HUES6 (cell line): ENCODE results near the gene EARS2.

Source experiments
- H3K27ac ChIP-seq: 2 replicates; pipeline ENCODE4 v1.7.0; 2013; ENCODE audit warnings: low read depth, mild to moderate bottlenecking, low read length, inconsistent platforms
- H3K27me3 ChIP-seq: 2 replicates; pipeline ENCODE4 v1.6.1; 2013; ENCODE audit warnings: low read length; ENCODE audit not compliant: control insufficient read depth, insufficient read depth
- H3K36me3 ChIP-seq: 2 replicates; pipeline ENCODE4 v1.6.1; 2013; ENCODE audit warnings: low read length; ENCODE audit not compliant: control insufficient read depth, insufficient read depth
- H3K4me1 ChIP-seq: 2 replicates; pipeline ENCODE4 v1.6.1; 2013; ENCODE audit warnings: low read length; ENCODE audit not compliant: control insufficient read depth, insufficient read depth
- H3K4me3 ChIP-seq: 2 replicates; pipeline ENCODE4 v1.5.1; 2013; ENCODE audit warnings: low read depth, low read length
- H3K9ac ChIP-seq: one replicate; pipeline ENCODE4 v1.6.1; 2013; ENCODE audit warnings: mild to moderate bottlenecking, low read length
- H3K9me3 ChIP-seq: 2 replicates; pipeline ENCODE4 v1.6.1; 2013; ENCODE audit warnings: low read depth, low read length; ENCODE audit not compliant: control insufficient read depth, insufficient read depth

Gene EARS2

DNA sequence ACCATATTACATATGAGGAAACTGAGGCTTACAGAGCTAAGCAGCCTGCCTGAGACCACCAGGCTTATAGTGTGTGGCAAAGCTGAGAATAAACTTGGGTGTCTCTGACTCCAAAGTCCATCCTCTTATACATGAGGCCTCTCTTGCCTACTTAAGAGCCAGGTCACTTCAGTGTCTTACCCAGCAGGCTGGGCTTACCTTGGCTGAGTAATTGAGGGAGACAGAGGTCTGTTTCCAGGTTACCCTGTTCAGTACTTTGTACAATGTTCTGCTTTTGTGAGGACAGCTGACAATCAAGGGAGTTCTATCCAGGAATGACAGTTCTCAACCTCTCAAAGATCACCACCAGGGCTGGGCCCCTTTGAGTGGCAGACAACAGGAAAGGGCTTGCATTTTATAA lies 24.6 kb upstream of the EARS2 start:
- Histone ChIP-seq H3K27me3 (no peaks in the 10 kb centered on the region), H3K9ac (no peak overlapping the region), H3K9me3 (no peaks in the 10 kb centered on the region), H3K36me3 (peaks cover 72% of the 10 kb centered on the region), H3K4me1 (no peaks in the 10 kb centered on the region), H3K27ac (no peak overlapping the region), H3K4me3 (no peak overlapping the region)

DNA sequence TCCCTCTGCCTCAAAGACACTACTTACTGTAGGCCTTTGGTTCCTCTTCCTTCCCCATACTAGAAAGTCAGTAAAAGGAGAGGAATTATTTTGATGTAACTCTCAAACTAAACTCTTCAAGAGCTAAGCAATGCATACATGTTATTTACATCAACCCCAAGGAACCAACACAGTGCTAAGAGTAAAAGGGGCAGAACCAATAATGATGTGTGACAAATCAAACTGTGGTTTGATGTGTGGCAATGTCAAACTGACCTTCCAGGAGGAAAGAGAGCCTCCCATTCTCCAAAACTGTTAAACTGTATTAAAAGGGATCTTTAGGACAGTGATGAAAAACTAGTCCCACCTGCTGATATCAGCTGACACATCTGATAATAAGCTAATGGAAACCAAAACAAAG lies 23.2 kb upstream of the EARS2 start:
- no peaks in the 10 kb centered on the region for H3K4me1 ChIP-seq
- H3K27ac ChIP-seq = no peak overlapping the region
- H3K27me3 ChIP-seq = no peaks in the 10 kb centered on the region
- H3K9me3 ChIP-seq = no peaks in the 10 kb centered on the region
- H3K4me3 ChIP-seq = no peak overlapping the region
- H3K9ac ChIP-seq = no peak overlapping the region
- peaks cover 67% of the 10 kb centered on the region for H3K36me3 ChIP-seq

DNA sequence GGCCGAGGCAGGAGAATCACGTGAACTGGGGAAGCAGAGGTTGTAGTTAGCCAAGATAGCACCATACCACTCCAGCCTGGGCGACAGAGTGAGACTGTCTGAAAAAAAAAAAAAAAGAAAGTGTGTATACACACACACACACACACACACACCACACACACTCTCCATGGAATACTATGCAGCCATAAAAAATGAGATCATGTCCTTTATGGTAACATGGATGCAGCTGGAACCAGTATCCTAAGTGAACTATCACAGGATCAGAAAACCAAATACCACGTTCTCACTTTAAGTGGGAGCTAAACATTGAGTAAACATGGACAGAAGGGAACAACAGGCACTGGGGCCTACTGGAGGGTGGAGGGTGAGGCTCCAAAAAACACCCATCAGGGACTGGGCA lies 22.2 kb upstream of the EARS2 start:
- no peak overlapping the region for H3K9ac ChIP-seq
- peaks cover 62% of the 10 kb centered on the region for H3K36me3 ChIP-seq
- H3K27me3 ChIP-seq = no peaks in the 10 kb centered on the region
- H3K9me3 ChIP-seq = no peaks in the 10 kb centered on the region
- no peak overlapping the region for H3K27ac ChIP-seq
- no peaks in the 10 kb centered on the region for H3K4me1 ChIP-seq
- H3K4me3 ChIP-seq = no peak overlapping the region

DNA sequence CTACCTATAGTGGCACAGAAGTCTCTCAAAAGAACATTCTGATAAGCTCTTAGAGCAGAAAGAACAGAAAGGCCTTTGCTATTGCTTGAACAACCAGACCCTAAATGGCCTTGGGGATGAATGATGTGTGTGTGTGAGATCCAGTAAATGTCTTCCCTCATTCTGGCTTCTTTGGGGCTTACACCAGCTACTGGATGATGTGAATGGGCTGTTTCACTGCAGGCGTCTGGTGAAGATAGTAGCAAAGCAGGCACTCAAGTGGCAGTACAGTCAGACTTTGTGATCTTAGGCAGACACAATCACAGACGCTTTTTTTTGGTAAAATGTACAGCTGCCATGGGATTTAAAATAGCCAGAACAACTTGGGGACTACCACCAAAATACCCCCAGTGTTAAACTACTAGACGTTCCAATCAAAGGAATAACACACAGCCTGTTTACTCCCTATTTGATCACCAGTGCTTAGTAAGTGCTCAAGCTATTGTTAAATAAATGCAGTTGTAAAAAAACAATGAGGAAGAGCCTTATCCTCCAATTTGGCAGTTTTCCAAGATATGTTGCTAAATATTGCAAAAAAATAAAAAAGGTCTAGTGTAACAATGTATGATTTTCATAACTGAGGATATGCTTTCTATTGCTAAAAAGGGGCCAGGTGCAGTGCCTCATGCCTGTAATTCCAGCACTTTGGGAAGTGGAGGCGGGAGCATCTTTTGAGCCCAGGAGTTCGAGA lies 21.1 kb upstream of the EARS2 start:
- Histone ChIP-seq H3K4me1 (no peaks in the 10 kb centered on the region), H3K36me3 (peaks cover 69% of the 10 kb centered on the region), H3K27ac (peak overlapping the region; percentile 18; the same call in 1 of the 2 replicates), H3K4me3 (no peak overlapping the region), H3K27me3 (no peaks in the 10 kb centered on the region), H3K9ac (no peak overlapping the region), H3K9me3 (no peaks in the 10 kb centered on the region)

DNA sequence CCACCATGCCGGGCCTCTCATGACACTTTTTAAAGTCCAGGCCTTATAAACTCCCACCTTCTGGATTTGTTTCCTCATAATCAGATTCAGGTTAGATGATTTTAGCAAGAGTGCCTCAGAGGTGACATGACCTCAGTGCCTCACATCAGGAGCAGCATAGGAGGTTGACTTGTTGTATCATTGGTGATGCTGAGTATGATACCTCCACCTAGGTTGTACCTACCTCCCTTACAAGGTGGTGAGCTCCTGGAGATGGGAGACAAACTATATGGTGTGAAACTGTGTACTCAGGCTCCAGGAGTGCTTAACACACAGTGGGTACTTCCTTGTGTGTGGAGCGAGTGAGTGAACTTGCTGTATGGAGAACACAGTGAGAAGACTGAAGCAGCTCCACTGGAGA lies 20.3 kb upstream of the EARS2 start:
- Histone ChIP-seq H3K9me3 (no peaks in the 10 kb centered on the region), H3K36me3 (peaks cover 74% of the 10 kb centered on the region), H3K27me3 (no peaks in the 10 kb centered on the region), H3K27ac (no peak overlapping the region), H3K9ac (no peak overlapping the region), H3K4me3 (no peak overlapping the region), H3K4me1 (no peaks in the 10 kb centered on the region)

DNA sequence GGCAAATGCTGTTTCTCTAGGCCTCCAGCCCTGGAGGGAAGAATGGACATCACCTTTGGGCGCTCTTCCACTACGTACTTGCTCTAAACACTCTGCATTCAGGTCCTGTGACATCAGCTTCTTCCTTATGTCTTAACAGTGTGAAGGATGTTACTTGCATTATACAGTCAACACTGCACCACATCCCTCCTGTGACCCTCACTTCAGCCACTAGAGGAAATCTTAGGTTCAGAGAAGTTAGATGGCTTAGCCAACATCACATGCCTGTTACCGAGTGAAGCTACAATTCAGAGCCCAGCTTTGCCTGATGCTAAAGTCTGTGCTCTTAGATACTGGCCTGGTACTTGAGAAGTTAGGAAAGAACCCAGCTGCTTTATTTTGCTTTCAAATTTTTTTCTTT lies 18.7 kb upstream of the EARS2 start:
- Histone ChIP-seq H3K27ac (no peak overlapping the region), H3K4me1 (no peaks in the 10 kb centered on the region), H3K36me3 (peaks cover 75% of the 10 kb centered on the region), H3K9ac (no peak overlapping the region), H3K4me3 (no peak overlapping the region), H3K27me3 (no peaks in the 10 kb centered on the region), H3K9me3 (no peaks in the 10 kb centered on the region)

DNA sequence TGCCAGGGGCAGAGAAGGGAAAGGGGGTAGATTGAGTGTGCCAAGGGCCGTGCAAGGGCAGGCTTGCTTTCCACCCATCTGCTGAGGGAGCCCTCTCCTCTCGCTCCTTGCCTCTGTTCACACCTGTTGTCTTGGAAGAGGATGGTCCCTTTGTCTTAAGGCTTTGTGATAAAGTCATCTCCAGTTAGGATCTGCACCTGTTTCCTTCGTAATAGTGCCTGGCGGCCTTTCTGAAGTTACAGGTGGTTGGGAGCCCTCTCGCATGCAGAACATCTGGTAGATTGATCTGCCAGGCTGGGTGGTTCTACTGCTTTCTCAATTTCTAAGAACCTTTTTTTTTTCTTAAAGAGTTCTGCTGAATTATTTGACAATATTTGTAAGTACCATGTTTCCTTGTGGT lies 16.7 kb upstream of the EARS2 start:
- Histone ChIP-seq H3K36me3 (peaks cover 74% of the 10 kb centered on the region), H3K27ac (no peak overlapping the region), H3K9ac (no peak overlapping the region), H3K27me3 (no peaks in the 10 kb centered on the region), H3K4me1 (no peaks in the 10 kb centered on the region), H3K9me3 (no peaks in the 10 kb centered on the region), H3K4me3 (no peak overlapping the region)

DNA sequence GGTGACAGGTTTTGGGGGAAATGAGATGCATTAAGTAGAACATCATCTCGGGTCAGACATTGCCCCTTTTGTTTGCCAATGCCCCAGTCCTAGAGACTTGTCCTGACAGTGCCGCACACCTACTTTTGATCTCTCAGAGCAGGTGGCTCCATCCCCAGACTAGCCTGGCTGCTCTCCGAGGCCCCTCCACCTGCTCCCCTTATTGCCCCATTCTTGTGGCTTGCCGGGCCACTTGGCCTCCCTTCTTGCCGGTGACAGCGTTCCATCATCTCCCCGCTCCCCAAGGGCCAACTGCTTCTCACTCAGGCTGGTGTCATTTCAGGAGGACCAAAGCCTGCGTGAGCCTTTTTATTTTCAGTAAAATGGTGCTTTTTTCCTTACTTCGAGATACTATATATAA lies 15.2 kb upstream of the EARS2 start:
- H3K9ac ChIP-seq = no peak overlapping the region
- H3K27ac ChIP-seq = no peak overlapping the region
- no peak overlapping the region for H3K4me3 ChIP-seq
- H3K9me3 ChIP-seq = no peaks in the 10 kb centered on the region
- H3K4me1 ChIP-seq = no peaks in the 10 kb centered on the region
- peaks cover 77% of the 10 kb centered on the region for H3K36me3 ChIP-seq
- no peaks in the 10 kb centered on the region for H3K27me3 ChIP-seq

DNA sequence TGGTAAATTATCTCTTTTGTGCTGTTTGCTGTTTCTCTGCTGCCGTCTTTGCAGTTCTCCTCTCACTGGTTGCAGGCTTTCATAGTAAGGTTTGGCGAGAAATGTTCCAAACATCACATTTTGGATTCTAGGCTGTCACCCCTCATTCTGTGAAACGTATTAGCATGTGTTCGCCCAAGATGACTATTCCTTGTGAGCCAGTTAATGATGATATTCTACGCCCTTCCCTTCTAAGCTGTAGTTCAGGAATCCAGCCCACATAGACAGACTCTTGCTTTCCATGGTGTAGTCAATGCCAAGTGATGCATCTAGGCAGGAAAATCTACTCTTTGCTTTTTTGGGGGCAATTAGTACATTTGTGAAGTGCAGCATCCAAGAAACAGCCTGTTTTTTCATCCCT lies 14.7 kb upstream of the EARS2 start:
- H3K36me3 ChIP-seq = peaks cover 82% of the 10 kb centered on the region
- no peaks in the 10 kb centered on the region for H3K9me3 ChIP-seq
- no peak overlapping the region for H3K4me3 ChIP-seq
- no peaks in the 10 kb centered on the region for H3K27me3 ChIP-seq
- no peaks in the 10 kb centered on the region for H3K4me1 ChIP-seq
- H3K9ac ChIP-seq = no peak overlapping the region
- no peak overlapping the region for H3K27ac ChIP-seq

DNA sequence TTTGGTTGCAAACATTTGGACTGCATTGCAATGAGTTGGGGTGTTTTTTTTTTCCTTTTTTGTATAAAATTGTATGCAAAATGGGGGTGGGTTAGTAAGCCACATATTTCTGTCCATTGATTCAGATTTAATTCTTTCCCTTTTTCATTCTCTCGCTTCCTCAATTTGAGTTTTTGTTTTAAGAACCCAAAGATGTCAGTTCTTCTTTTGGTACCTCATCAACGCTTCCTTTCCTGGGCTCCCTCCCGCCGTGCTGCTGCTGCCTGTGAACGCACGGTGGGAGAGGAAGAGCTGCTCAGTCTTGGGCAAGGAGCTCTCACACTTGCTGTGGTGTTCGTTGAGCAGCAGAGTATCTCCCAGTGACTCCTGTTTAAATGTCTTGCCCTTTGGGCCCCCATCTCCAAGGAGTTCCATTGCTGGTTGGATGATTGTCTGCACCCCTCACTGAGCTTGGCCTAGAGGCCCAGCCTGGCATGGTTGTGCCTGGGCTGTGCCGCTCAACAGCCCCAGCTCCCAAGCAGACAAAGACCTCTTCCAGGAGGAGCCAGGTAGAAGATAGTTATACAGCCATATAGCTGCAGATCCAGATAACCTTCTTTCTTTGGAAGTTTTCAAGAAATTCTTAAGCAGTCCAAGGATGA lies 14.0 kb upstream of the EARS2 start:
- H3K27me3 ChIP-seq = no peaks in the 10 kb centered on the region
- H3K9me3 ChIP-seq = no peaks in the 10 kb centered on the region
- H3K4me3 ChIP-seq = no peak overlapping the region
- no peaks in the 10 kb centered on the region for H3K4me1 ChIP-seq
- H3K9ac ChIP-seq = no peak overlapping the region
- no peak overlapping the region for H3K27ac ChIP-seq
- peaks cover 88% of the 10 kb centered on the region for H3K36me3 ChIP-seq

DNA sequence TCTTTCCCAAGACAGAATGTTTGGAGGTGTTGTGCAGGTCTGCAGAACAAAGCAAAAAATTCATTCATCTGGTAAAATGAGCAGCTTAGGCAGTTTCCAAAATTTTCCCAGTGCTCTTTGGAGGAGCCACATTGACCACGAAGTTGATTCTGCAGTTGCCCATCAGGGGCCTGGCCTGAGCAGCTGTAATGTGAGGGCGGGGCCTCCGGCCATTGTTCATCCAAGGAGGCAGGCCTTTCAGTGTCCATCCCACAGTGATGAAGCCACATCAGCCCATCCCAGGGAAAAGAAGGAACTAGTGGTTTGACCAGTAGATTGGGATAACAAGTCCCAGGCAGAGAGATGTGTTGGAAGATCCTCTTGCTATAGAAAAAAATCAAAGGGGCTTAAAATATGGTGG lies 10.5 kb upstream of the EARS2 start:
- Histone ChIP-seq H3K4me1 (no peaks in the 10 kb centered on the region), H3K4me3 (no peak overlapping the region), H3K36me3 (peaks cover 95% of the 10 kb centered on the region), H3K27ac (no peak overlapping the region), H3K27me3 (no peaks in the 10 kb centered on the region), H3K9me3 (no peaks in the 10 kb centered on the region), H3K9ac (no peak overlapping the region)
